H9 (cell line): ENCODE data around the gene IL10RA. TPM values are rescaled to one million over a fixed set of nuclear protein-coding genes. Genes with fewer than 3 reads are reported as not detected.
A peak's percentile ranks its signal among the peaks of the same experiment; 100 is the strongest.

Experiments used
- DNase-seq: peaks from one replicate; pipeline ENCODE4 v3.0.0-alpha.2; 2017
- H2AFZ ChIP-seq: one replicate; pipeline ENCODE4 v1.6.1; 2013; ENCODE audit warnings: mild to moderate bottlenecking, low read length, control low read depth, moderate library complexity
- H2AK5ac ChIP-seq: 2 replicates; pipeline ENCODE4 v1.6.1; 2013; ENCODE audit warnings: low read length, control low read depth, mixed read lengths; ENCODE audit not compliant: insufficient read length
- H2BK120ac ChIP-seq: one replicate; pipeline ENCODE4 v1.6.1; 2013; ENCODE audit warnings: low read depth, mild to moderate bottlenecking, low read length, control low read depth, inconsistent platforms; ENCODE audit not compliant: poor library complexity, severe bottlenecking
- H2BK12ac ChIP-seq: 2 replicates; pipeline ENCODE4 v1.6.1; 2013; ENCODE audit warnings: low read length, control low read depth, mixed read lengths, low read depth; ENCODE audit not compliant: insufficient read length
- H2BK15ac ChIP-seq: 2 replicates; pipeline ENCODE4 v1.6.1; 2013; ENCODE audit warnings: low read depth, low read length, control low read depth
- H2BK20ac ChIP-seq: one replicate; pipeline ENCODE4 v1.6.1; 2013; ENCODE audit warnings: low read depth, mild to moderate bottlenecking, low read length, control low read depth, inconsistent platforms; ENCODE audit not compliant: poor library complexity, severe bottlenecking
- H2BK5ac ChIP-seq: 2 replicates; pipeline ENCODE4 v1.6.1; 2013; ENCODE audit warnings: low read length, control low read depth, mixed read lengths; ENCODE audit not compliant: insufficient read length
- H3K14ac ChIP-seq: 2 replicates; pipeline ENCODE4 v1.6.1; 2013; ENCODE audit warnings: low read length, control low read depth; ENCODE audit not compliant: insufficient read depth
- H3K18ac ChIP-seq: 2 replicates; pipeline ENCODE4 v1.6.1; 2013; ENCODE audit warnings: low read depth, mild to moderate bottlenecking, mixed read lengths, low read length, control low read depth; ENCODE audit not compliant: insufficient read length
- H3K23ac ChIP-seq: 2 replicates; pipeline ENCODE4 v1.6.1; 2013; ENCODE audit warnings: low read length, control low read depth, mixed read lengths, low read depth; ENCODE audit not compliant: insufficient read length
- H3K23me2 ChIP-seq: 2 replicates; pipeline ENCODE4 v1.6.1; 2013; ENCODE audit warnings: low read depth, mild to moderate bottlenecking, mixed read lengths, low read length, control low read depth; ENCODE audit not compliant: insufficient read length, poor library complexity, severe bottlenecking
- H3K27ac ChIP-seq: 2 replicates; pipeline ENCODE4 v1.5.1; 2013; ENCODE audit warnings: low read length, control low read depth, mixed read lengths, low read depth; ENCODE audit not compliant: insufficient read length
- H3K27me3 ChIP-seq: 2 replicates; pipeline ENCODE4 v1.6.1; 2013; ENCODE audit warnings: low read length, control low read depth, inconsistent platforms; ENCODE audit not compliant: insufficient read depth
- H3K4ac ChIP-seq: 2 replicates; pipeline ENCODE4 v1.6.1; 2013; ENCODE audit warnings: low read depth, mild to moderate bottlenecking, control low read depth, inconsistent platforms, low read length, moderate library complexity
- H3K4me1 ChIP-seq: 2 replicates; pipeline ENCODE4 v1.6.1; 2013; ENCODE audit warnings: low read length, control low read depth, inconsistent platforms; ENCODE audit not compliant: insufficient read depth
- H3K4me2 ChIP-seq: 2 replicates; pipeline ENCODE4 v1.6.1; 2013; ENCODE audit warnings: low read length, control low read depth, mixed read lengths; ENCODE audit not compliant: insufficient read length, insufficient read depth
- H3K56ac ChIP-seq: 2 replicates; pipeline ENCODE4 v1.6.1; 2013; ENCODE audit warnings: low read depth, mild to moderate bottlenecking, mixed read lengths, low read length, control low read depth; ENCODE audit not compliant: insufficient read length
- H3K79me1 ChIP-seq: 2 replicates; pipeline ENCODE4 v1.6.1; 2013; ENCODE audit warnings: low read depth, mild to moderate bottlenecking, moderate library complexity, low read length, control low read depth, inconsistent platforms; ENCODE audit not compliant: insufficient read depth, poor library complexity, severe bottlenecking
- H3K79me2 ChIP-seq: 2 replicates; pipeline ENCODE4 v1.6.1; 2013; ENCODE audit warnings: low read length, control low read depth, inconsistent platforms; ENCODE audit not compliant: insufficient read depth
- H3K9ac ChIP-seq: 2 replicates; pipeline ENCODE4 v1.6.1; 2013; ENCODE audit warnings: low read length, control low read depth, mixed read lengths; ENCODE audit not compliant: insufficient read length; ENCODE audit errors: extremely low read depth
- H3K9me3 ChIP-seq: one replicate; pipeline ENCODE4 v1.6.1; 2013; ENCODE audit warnings: low read depth, low read length, inconsistent platforms; ENCODE audit not compliant: control insufficient read depth
- H3T11ph ChIP-seq: one replicate; pipeline ENCODE4 v1.6.1; 2013; ENCODE audit warnings: mild to moderate bottlenecking, low read length, control low read depth, inconsistent platforms
- H4K20me1 ChIP-seq: one replicate; pipeline ENCODE4 v1.6.1; 2013; ENCODE audit not compliant: control insufficient read depth, insufficient read length, insufficient read depth
- H4K5ac ChIP-seq: 2 replicates; pipeline ENCODE4 v1.6.1; 2013; ENCODE audit warnings: low read depth, mild to moderate bottlenecking, mixed read lengths, low read length, control low read depth; ENCODE audit not compliant: insufficient read length
- H4K8ac ChIP-seq: replicated peaks from 2 replicates; pipeline ENCODE4 v1.6.1; 2013; ENCODE audit warnings: low read length, control low read depth, mixed read lengths, low read depth; ENCODE audit not compliant: insufficient read length
- H4K91ac ChIP-seq: 2 replicates; pipeline ENCODE4 v1.6.1; 2013; ENCODE audit warnings: low read depth, mild to moderate bottlenecking, moderate library complexity, mixed read lengths, low read length, control low read depth; ENCODE audit not compliant: insufficient read length
- H3K27ac Mint-ChIP-seq, 3 experiments: 2 replicates in 2 of 3; 3 replicates in 1 of 3; pipeline ENCODE4 v1.8.0; 2020 to 2021; ENCODE audit warnings: mixed read lengths in 3 of 3, mild to moderate bottlenecking in 1 of 3, moderate library complexity in 1 of 3
- H3K27me3 Mint-ChIP-seq: 2 replicates; pipeline ENCODE4 v1.8.0; 2021; ENCODE audit warnings: low read depth, mild to moderate bottlenecking, moderate library complexity, mixed read lengths
- H3K36me3 Mint-ChIP-seq, 3 experiments: 2 replicates in 2 of 3; 3 replicates in 1 of 3; pipeline ENCODE4 v1.8.0; 2020 to 2021; ENCODE audit warnings: low read depth in 3 of 3, mixed read lengths in 3 of 3; ENCODE audit not compliant: insufficient read depth in 1 of 3
- H3K4me1 Mint-ChIP-seq, 2 experiments: 2 replicates each; pipeline ENCODE4 v1.8.0; 2020; ENCODE audit warnings: mixed read lengths in 2 of 2
- H3K4me3 Mint-ChIP-seq, 2 experiments: 2 replicates in 1 of 2; 3 replicates in 1 of 2; pipeline ENCODE4 v1.8.0; 2020 to 2021; ENCODE audit warnings: mild to moderate bottlenecking in 2 of 2, mixed read lengths in 2 of 2, moderate library complexity in 1 of 2
- H3K9me3 Mint-ChIP-seq, 2 experiments: 2 replicates in 1 of 2; 3 replicates in 1 of 2; pipeline ENCODE4 v1.8.0; 2020; ENCODE audit warnings: mild to moderate bottlenecking in 2 of 2, mixed read lengths in 2 of 2, moderate library complexity in 1 of 2
- CTCF ChIP-seq: fragments of 200-600 bp; sonication (generic); conservative IDR thresholded peaks from 3 replicates; pipeline ENCODE4 v1.8.0; 2021; ENCODE audit warnings: antibody characterized with exemption, mild to moderate bottlenecking
- WGBS: extraction: QIAGEN DNeasy Blood & Tissue Kit; methylation state at CpG from one replicate; pipeline ENCODE4 v1.1.7; 2013; ENCODE audit warnings: missing lambda C conversion rate, low lambda C conversion rate, mixed read lengths; ENCODE audit not compliant: insufficient read length; ENCODE audit errors: extremely low coverage; 5-methylcytosine and 5-hydroxymethylcytosine counted together
- total RNA-seq: library from RNA; stranded (reverse); gene quantifications from 2 replicates; pipeline ENCODE4 v1.2.1, GENCODE V29; 2021

IL10RA gene
- total RNA-seq, 1 experiment from 2014 or later = not detected

GRCh38 chr11:118005224-118006152 lies 19.3 kb downstream of the IL10RA start:
- Mint-ChIP-seq H3K4me3 (no peak overlapping the region), H3K27me3 (peaks cover 19% of the 10 kb centered on the region), H3K27ac (no peak overlapping the region), H3K36me3 (no peaks in the 10 kb centered on the region), H3K9me3 (no peaks in the 10 kb centered on the region), H3K4me1 (peaks cover 8 to 10% of the 10 kb centered on the region in 2 experiments)
- no peaks in the 10 kb centered on the region for H3K79me2 ChIP-seq
- H2BK5ac ChIP-seq = no peak overlapping the region
- no peak overlapping the region for H3K4me2 ChIP-seq
- no peak overlapping the region for H3K18ac ChIP-seq
- no peak overlapping the region for H3K27ac ChIP-seq
- H2BK12ac ChIP-seq = no peak overlapping the region
- H3K9me3 ChIP-seq = no peaks in the 10 kb centered on the region
- no peak overlapping the region for H4K5ac ChIP-seq
- no peak overlapping the region for H3K14ac ChIP-seq
- WGBS = no CpG with 5 or more reads among the region's 12 CpGs
- peaks cover 2% of the 10 kb centered on the region; the same call in 1 of the 2 replicates for H3K27me3 ChIP-seq
- 0 out of 2 replicates have a peak, but pooled peaks cover 6% of the 10 kb centered on the region for H3K4me1 ChIP-seq
- H3K23ac ChIP-seq = no peak overlapping the region
- DNase-seq = no peak
- no peaks in the 10 kb centered on the region for H3K23me2 ChIP-seq
- H4K20me1 ChIP-seq = no peaks in the 10 kb centered on the region
- no peak overlapping the region for H4K91ac ChIP-seq
- H2BK20ac ChIP-seq = no peak overlapping the region
- H2AFZ ChIP-seq = no peak overlapping the region
- H2AK5ac ChIP-seq = no peak overlapping the region
- H3K79me1 ChIP-seq = no peaks in the 10 kb centered on the region
- H4K8ac ChIP-seq = no peak overlapping the region
- H3T11ph ChIP-seq = no peak overlapping the region
- H3K56ac ChIP-seq = no peak overlapping the region
- H3K4ac ChIP-seq = no peak overlapping the region
- no peak overlapping the region for H3K9ac ChIP-seq
- 0 out of 3 replicates have a peak, but pooled peaks have one; percentile 18 for TF ChIP-seq CTCF
- H2BK15ac ChIP-seq = no peak overlapping the region
- no peak overlapping the region for H2BK120ac ChIP-seq
